Thoracic aorta (tissue), 2 donors: ENCODE data around the gene PSMA8. TPM values are rescaled to one million over a fixed set of nuclear protein-coding genes. Genes with fewer than 3 reads are reported as not detected.
"Not testable (repeated sequence)": the region's sequence is repeated elsewhere in the genome, so short reads cannot be mapped to it uniquely, and the experiment has no call there.

Experiments used
- ATAC-seq: fragments of 150-250 bp; one replicate; pipeline ENCODE4 v1.8.0; 2017; ENCODE audit warnings: low read depth; ENCODE audit not compliant: insufficient number of reproducible peaks, low FRiP score
- DNase-seq: peaks from one replicate; pipeline ENCODE4 v3.0.0-alpha.2; 2020; ENCODE audit warnings: low spot score
- H3K27ac ChIP-seq, 2 donors: fragments of 200-600 bp; sonication (generic); 1 replicate in 1 of 2; 2 replicates in 1 of 2; pipeline ENCODE4 v1.5.1; 2016; ENCODE audit warnings: mild to moderate bottlenecking in 2 of 2, moderate library complexity in 2 of 2
- H3K27me3 ChIP-seq: fragments of 200-600 bp; sonication (generic); replicated peaks from 2 replicates; pipeline ENCODE4 v1.6.0; 2016; ENCODE audit warnings: mild to moderate bottlenecking; ENCODE audit not compliant: insufficient read depth
- H3K36me3 ChIP-seq: fragments of 200-600 bp; sonication (generic); one replicate; pipeline ENCODE4 v1.5.1; 2016
- H3K4me1 ChIP-seq, 2 donors: fragments of 200-600 bp; sonication (generic); 1 replicate in 1 of 2; 2 replicates in 1 of 2; pipeline versions ENCODE4 v1.5.1 to v1.6.0; 2016; ENCODE audit warnings: low read depth in 2 of 2, mild to moderate bottlenecking in 1 of 2; ENCODE audit not compliant: control insufficient read depth in 1 of 2
- H3K4me3 ChIP-seq: fragments of 200-600 bp; sonication (generic); 2 replicates; pipeline ENCODE4 v1.5.1; 2016; ENCODE audit warnings: mild to moderate bottlenecking
- H3K9me3 ChIP-seq: fragments of 200-600 bp; sonication (generic); 2 replicates; pipeline ENCODE4 v1.5.1; 2016
- total RNA-seq, 2 donors: library from RNA; depleted of rRNA; stranded (reverse); fragments of >200 nt; gene quantifications; one replicate each; pipeline versions ENCODE4 v1.1.0 to v1.2.3, GENCODE V29; 2016
- TF ChIP-seq, protein P1 (sequence below): fragments of 200-600 bp; sonication (generic); IDR thresholded peaks from one replicate; pipeline ENCODE4 v1.5.1; 2019; ENCODE audit warnings: antibody characterized with exemption

PSMA8 gene
- total RNA-seq, 2 donors from 2014 or later, result not detected

DNA sequence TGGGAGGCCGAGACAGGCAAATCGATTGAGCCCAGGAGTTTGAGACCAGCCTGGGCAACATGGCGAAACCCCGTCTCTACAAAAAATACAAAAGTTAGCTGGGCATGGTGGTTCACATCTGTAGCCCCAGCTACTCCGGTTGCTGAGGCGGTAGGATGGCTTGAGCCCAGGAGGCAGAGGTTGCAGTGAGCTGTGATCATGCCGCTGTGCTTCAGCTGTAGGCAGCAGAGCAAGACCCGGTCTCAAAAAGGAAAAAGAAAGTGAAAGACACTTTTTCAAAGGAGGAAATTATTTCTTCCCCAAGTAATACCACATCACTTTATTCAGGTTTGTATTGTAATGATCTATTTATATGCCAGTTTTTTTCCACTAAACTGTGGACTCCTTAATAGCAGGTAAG, 56.8 kb downstream of the PSMA8 start:
- no peak for ATAC-seq
- H3K9me3 ChIP-seq, result no peaks in the 10 kb centered on the region
- no peaks in the 10 kb centered on the region for H3K27me3 ChIP-seq
- H3K4me3 ChIP-seq, result peak overlapping the region; percentile 29
- no peak overlapping the region for H3K27ac ChIP-seq
- no peaks in the 10 kb centered on the region for H3K4me1 ChIP-seq
- TF ChIP-seq, protein P1, sequence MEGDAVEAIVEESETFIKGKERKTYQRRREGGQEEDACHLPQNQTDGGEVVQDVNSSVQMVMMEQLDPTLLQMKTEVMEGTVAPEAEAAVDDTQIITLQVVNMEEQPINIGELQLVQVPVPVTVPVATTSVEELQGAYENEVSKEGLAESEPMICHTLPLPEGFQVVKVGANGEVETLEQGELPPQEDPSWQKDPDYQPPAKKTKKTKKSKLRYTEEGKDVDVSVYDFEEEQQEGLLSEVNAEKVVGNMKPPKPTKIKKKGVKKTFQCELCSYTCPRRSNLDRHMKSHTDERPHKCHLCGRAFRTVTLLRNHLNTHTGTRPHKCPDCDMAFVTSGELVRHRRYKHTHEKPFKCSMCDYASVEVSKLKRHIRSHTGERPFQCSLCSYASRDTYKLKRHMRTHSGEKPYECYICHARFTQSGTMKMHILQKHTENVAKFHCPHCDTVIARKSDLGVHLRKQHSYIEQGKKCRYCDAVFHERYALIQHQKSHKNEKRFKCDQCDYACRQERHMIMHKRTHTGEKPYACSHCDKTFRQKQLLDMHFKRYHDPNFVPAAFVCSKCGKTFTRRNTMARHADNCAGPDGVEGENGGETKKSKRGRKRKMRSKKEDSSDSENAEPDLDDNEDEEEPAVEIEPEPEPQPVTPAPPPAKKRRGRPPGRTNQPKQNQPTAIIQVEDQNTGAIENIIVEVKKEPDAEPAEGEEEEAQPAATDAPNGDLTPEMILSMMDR, result no peak
- no peak for DNase-seq
- no peaks in the 10 kb centered on the region for H3K36me3 ChIP-seq

DNA sequence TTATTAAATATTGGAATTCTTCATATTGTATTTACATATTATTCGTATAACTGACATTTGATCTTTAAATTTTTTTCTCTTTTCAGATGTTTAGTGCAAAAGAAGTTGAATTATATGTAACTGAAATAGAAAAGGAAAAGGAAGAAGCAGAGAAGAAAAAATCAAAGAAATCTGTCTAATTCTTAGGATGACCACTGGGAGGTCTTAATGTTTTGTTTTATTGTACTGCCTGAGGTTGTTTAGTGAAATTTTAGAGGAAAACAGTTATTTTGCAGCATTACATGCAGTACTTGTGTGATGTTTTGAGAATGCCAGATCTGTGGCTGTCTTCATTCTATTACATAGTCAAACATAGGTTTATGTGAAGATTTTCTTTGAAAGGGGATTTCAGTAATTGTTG, 58.6 kb downstream of the PSMA8 start:
- no peaks in the 10 kb centered on the region for H3K9me3 ChIP-seq
- no peak overlapping the region for H3K4me3 ChIP-seq
- H3K36me3 ChIP-seq, result no peaks in the 10 kb centered on the region
- DNase-seq (no peak), ATAC-seq (no peak)
- no peak overlapping the region for H3K27ac ChIP-seq
- no peaks in the 10 kb centered on the region for H3K4me1 ChIP-seq
- H3K27me3 ChIP-seq, result no peaks in the 10 kb centered on the region
- TF ChIP-seq, protein P1, result no peak

DNA sequence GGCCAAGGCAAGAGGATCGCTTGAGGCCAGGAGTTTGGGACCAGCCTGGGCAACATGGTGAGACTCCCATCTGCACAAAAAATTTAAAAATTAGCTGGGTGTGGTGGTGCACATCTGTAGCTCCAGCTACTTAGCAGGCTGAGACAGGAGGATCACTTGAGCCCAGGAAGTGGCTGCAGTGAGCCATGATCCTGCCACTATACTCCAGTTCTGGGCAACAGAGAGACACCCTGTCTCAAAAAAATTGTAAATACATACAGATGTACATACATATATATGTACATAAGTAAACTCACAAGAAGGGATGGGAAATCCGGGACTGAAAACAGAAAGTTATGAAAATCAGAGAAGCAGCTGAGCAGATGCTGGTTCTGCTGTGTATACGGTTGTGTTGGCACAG, 62.9 kb downstream of the PSMA8 start:
- DNase-seq (no peak), ATAC-seq (no peak)
- H3K4me1 ChIP-seq, result no peaks in the 10 kb centered on the region
- H3K9me3 ChIP-seq, result no peaks in the 10 kb centered on the region
- no peaks in the 10 kb centered on the region for H3K36me3 ChIP-seq
- TF ChIP-seq, protein P1, result no peak
- no peak overlapping the region for H3K27ac ChIP-seq
- H3K4me3 ChIP-seq, result no peak overlapping the region
- no peaks in the 10 kb centered on the region for H3K27me3 ChIP-seq

DNA sequence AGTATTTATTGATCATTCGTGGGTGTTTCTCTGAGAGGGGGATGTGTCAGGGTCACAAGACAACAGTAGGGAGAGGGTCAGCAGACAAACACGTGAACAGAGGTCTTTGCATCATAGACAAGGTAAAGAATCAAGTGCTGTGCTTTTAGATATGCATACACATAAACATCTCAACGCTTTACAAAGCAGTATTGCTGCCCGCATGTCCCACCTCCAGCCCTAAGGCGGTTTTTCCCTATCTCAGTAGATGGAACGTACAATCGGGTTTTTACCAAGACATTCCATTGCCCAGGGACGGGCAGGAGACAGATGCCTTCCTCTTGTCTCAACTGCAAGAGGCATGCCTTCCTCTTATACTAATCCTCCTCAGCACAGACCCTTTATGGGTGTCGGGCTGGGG, 68.3 kb downstream of the PSMA8 start:
- not testable (repeated sequence) for H3K4me3 ChIP-seq, ATAC-seq, H3K4me1 ChIP-seq, H3K36me3 ChIP-seq, H3K27me3 ChIP-seq, H3K9me3 ChIP-seq, H3K27ac ChIP-seq, DNase-seq

DNA sequence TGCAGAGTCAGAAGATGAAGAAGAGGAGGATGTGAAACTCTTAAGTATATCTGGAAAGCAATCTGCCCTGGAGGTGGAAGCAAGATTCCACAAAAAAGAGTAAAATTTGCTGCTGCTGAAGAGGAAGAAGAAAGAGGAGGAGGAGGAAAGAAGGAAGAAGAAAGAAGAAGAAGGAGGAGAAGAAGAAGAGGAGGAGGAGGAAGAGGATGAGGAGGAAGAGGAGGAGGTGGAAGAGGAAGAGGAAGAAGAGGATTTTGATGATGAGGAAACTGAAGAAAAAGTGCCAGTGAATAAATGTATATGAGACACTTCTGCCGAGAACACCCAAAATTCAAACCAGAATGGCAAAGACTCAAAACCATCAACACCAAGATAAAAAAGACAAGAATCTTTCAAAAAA, 71.6 kb downstream of the PSMA8 start:
- TF ChIP-seq, protein P1, result no peak
- Histone ChIP-seq H3K4me1 (no peaks in the 10 kb centered on the region), H3K27me3 (no peaks in the 10 kb centered on the region), H3K4me3 (no peak overlapping the region), H3K27ac (no peak overlapping the region), H3K36me3 (no peaks in the 10 kb centered on the region), H3K9me3 (no peaks in the 10 kb centered on the region)
- DNase-seq (no peak), ATAC-seq (no peak)

DNA sequence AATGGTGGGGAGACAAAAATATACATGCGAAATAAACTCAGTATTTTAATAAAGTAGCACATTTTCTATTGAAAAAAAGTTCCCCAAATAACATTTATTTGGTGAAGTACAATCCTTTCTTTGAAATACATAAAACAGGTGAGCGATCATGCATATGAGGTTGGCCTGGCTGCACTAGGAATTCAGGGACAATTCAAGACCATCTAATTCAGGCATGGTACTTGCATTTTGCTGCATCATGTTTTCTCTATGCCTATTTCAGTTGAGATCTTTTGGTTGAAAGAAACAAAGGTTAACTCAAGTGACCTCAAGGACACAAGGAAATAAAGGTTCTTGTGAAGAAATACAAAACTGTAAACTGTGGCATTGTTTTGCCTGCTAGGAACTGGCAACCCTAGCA, 72.8 kb downstream of the PSMA8 start:
- ATAC-seq (no peak), DNase-seq (no peak)
- TF ChIP-seq, protein P1, result no peak
- Histone ChIP-seq H3K27me3 (no peaks in the 10 kb centered on the region), H3K27ac (no peak overlapping the region), H3K9me3 (no peaks in the 10 kb centered on the region), H3K4me3 (no peak overlapping the region), H3K36me3 (no peaks in the 10 kb centered on the region), H3K4me1 (no peaks in the 10 kb centered on the region)
